ENCODE results near the gene GCSAML.

DNA sequence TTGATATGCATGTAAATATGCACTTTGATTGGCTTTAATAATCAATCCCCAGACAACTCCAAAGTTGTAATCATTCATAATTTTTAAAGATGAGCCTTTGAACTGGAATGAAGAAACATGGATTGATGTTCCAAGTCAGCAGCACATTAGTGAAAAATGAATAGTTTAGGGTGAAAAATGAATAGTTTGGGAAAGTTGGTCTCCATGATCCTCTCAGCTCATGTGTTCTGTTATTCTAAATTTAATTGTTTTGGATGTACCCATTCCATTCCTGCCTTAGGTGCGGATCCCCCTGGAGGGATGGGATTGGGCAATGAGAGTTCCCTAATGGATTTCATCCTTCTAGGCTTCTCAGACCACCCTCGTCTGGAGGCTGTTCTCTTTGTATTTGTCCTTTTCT, 56.4 kb downstream of the GCSAML start, which contains the start of gene OR2G3:
- TF ChIP-seq, protein P1, sequence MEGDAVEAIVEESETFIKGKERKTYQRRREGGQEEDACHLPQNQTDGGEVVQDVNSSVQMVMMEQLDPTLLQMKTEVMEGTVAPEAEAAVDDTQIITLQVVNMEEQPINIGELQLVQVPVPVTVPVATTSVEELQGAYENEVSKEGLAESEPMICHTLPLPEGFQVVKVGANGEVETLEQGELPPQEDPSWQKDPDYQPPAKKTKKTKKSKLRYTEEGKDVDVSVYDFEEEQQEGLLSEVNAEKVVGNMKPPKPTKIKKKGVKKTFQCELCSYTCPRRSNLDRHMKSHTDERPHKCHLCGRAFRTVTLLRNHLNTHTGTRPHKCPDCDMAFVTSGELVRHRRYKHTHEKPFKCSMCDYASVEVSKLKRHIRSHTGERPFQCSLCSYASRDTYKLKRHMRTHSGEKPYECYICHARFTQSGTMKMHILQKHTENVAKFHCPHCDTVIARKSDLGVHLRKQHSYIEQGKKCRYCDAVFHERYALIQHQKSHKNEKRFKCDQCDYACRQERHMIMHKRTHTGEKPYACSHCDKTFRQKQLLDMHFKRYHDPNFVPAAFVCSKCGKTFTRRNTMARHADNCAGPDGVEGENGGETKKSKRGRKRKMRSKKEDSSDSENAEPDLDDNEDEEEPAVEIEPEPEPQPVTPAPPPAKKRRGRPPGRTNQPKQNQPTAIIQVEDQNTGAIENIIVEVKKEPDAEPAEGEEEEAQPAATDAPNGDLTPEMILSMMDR (IDR thresholded peaks at IDR 0.05; ENCODE audit: low read length), result no peak
- TF ChIP-seq EZH2 (IDR thresholded peaks at IDR 0.05; ENCODE audit: borderline replicate concordance, low read length), result no peak
